DMS53 treated with DMSO at 0.1 percent for 48 hours (cell line): ENCODE results near the gene EVA1C.
"Not testable (repeated sequence)": the region's sequence is repeated elsewhere in the genome, so short reads cannot be mapped to it uniquely, and the experiment has no call there.

Experiments
- DNase-seq: peaks from one replicate; lab custom pipeline; 2025; ENCODE audit not compliant: unreplicated experiment; lab: John Stamatoyannopoulos, UW

EVA1C gene

GRCh38 chr21:32389337-32390015 is 23.0 kb upstream of the EVA1C start:
- DNase-seq = no peak

GRCh38 chr21:32390537-32391224 is 21.8 kb upstream of the EVA1C start:
- DNase-seq = not testable (repeated sequence)

GRCh38 chr21:32391755-32392154 is 20.8 kb upstream of the EVA1C start:
- DNase-seq = no peak

GRCh38 chr21:32392299-32392879 is 20.1 kb upstream of the EVA1C start:
- no peak for DNase-seq

- DNase-seq = peak; percentile 66
Observed at GRCh38 chr21:32392880-32393676, 19.4 kb upstream of the EVA1C start, which contains the start of gene URB1. TSS of gene URB1 (minus strand) at chr21:32393012. CDS start at chr21:32392910, 102 bp downstream.

GRCh38 chr21:32393677-32394001 is 18.9 kb upstream of the EVA1C start:
- DNase-seq = no peak

- peak; percentile 14 for DNase-seq
Observed at GRCh38 chr21:32403201-32403777, 9.2 kb upstream of the EVA1C start.

- no peak for DNase-seq
Observed at GRCh38 chr21:32406405-32406804, 6.1 kb upstream of the EVA1C start.

GRCh38 chr21:32410291-32410690 is 2.2 kb upstream of the EVA1C start:
- no peak for DNase-seq

- no peak for DNase-seq
Observed at GRCh38 chr21:32410916-32411315, 1.6 kb upstream of the EVA1C start.

GRCh38 chr21:32411350-32412161 is 950 bp upstream of the EVA1C start:
- no peak for DNase-seq

GRCh38 chr21:32413015-32413504 is 554 bp downstream of the EVA1C start:
- DNase-seq = peak; percentile 5

GRCh38 chr21:32413697-32414578 is 1.4 kb downstream of the EVA1C start:
- DNase-seq = no peak

GRCh38 chr21:32414579-32415358 is 2.3 kb downstream of the EVA1C start:
- DNase-seq = no peak

GRCh38 chr21:32415451-32416398 is 3.2 kb downstream of the EVA1C start:
- no peak for DNase-seq

GRCh38 chr21:32418146-32418545 is 5.6 kb downstream of the EVA1C start:
- no peak for DNase-seq

GRCh38 chr21:32422064-32422463 is 9.6 kb downstream of the EVA1C start:
- DNase-seq = no peak
